SHP77 (cell line): Measurements from ENCODE around the gene HLA-DPB1.

Experiments
- DNase-seq, 2 experiments: peaks; one replicate each; lab custom pipeline; 2025; lab: John Stamatoyannopoulos, UW

Gene HLA-DPB1

DNA sequence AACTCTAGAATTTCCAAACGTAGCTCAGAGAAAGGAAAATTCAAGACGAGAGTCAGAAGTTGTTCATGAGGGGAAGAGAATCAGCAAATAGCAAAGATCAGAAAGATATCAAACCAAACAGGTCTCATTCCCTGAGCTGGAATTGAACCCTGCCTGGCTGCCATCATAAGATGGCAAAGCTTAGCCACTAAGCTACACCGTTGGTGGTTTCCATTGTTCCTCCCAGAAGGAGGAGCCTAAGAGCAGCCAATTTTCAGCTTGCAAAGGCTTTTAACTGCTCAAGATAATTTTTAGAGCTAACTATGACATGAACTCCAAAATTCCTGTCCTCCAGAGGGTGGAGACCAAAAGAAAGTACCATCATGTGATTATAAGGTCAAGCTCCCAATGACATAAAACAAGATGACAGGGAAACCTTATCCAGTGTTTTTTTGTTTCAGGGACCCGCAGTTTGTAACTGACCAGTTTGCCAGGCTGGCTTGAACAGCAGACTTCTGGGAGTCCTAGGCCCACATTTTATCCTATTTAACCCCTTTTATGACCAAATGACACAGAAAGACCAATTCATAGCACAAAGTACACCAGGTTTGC lies 60.6 kb downstream of the HLA-DPB1 start:
- DNase-seq = no peak
